HL-60/S4 treated with retinoic acid at 250 ng/mL for 4 days and 3 days (cell line): ENCODE data around the gene FLT4.

Experiments used
- in situ Hi-C: fragments of 300-500 bp; cut with MboI; formaldehyde crosslinking; loops from 2 replicates; pipeline ENCODE4 v1.7.0; 2022; ENCODE audit warnings: low sequenced_read_pairs

The FLT4 gene

DNA sequence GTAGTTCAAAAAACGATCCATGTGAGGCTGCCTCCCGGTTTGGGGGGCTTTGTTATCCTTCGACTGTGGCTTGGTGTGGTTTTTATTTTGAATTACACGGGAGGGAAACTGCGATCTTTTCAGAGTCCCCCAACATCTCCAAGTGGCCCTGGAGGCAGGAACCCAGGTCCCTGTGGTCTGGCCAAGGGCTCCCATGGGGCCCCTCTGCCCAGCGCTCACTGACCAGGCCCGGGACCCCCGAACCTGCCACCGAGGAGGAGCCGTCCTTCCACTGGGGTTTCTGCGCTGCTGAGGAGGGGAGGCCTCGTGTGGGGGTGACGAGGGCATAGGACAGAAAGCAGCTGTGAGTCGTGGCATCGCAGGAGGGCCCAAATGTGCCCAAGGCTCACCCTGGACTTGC lies 40.0 kb downstream of the FLT4 start:
- in situ Hi-C loops = no loop called here

DNA sequence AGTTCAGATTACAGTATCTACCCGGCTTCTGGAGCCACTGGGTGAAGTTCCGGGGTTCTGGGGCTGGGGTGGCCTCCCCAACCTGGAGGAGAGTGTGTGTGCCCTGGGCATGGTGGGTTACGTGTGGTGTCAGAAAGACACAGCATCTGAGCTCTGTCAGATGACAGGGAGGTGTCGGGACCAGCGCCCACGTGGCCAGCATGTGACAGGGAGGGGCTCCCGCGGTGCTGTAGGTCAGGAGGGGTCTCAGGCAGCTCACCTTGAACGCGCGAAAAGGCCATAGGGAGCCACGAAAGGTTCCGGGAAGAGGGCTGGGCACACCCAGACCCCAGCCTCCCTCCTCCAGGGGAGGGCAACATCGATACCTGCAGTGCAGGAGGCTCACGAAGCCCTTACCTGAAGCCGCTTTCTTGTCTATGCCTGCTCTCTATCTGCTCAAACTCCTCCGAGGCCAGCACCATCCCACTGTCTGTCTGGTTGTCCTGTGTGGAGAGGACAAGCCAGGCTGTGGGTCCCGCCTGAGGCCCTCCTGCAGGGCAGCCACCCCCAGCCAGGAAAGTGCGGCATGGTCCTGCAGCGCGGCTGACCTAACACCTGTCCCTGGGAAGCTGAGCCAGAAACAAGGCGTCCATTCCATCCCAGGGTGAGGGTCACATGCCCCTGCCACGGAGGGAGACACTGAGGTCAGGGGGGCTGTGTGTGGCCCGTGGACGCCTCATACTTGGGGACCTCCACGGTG lies 40.7 kb downstream of the FLT4 start:
- in situ Hi-C loops = no loop called here

DNA sequence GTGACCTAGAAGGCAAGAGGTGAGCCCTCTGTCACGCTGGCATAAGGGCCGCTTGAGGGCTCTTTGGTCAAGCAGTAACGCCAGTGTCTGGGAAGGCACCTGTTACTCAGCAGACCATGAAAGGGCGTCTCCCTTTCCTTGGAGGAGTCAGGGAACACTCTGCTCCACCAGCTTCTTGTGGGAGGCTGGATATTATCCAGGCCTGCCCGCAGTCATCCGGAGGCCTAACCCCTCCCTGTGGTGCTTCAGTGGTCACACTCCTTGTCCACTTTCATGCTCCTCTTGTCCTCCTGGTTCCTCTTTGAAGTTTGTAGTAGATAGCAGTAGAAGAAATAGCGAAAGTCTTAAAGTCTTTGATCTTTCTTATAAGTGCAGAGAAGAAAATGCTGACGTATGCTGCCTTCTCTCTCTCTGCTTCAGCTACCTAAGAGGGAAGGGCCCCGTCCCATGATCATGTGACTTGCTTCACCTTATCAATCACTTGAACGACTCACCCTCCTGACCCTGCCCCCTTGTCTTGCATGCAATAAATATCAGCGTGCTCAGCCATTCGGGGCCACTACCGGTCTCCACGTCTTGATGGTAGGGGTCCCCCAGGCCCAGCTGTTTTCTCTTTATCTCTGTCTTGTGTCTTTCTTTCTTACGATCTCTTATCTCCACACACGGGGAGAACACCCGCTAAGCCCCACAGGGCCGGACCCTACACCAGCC lies 41.4 kb downstream of the FLT4 start:
- in situ Hi-C loops = no loop called here

DNA sequence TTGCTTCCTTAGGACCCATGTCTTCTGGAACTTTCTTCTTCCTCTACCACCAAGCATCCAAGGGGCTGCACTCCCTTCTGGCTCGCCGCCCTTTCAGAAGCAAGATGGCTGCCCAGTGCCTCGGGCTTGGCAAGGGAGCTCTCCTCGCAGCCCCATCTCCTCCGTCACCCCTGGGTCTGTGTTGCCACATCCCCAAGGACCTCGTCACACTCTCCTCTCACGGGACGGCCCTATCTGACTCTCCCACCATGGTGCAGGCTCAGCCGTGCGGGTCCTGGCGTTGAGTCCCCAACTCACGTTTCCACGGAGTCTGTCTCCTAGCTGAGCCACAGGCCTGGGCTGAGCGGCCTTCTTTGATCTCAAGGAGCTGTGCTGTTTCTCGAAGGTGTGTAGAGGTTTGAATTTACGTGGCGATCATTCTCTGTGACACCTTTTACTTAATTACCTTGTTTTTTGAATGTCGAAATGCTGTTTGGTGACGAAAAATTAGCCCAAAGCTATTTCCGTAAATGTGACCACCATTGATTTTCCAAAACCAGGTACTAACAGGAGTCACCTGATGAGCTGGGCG lies 43.1 kb downstream of the FLT4 start:
- in situ Hi-C loops = no loop called here

DNA sequence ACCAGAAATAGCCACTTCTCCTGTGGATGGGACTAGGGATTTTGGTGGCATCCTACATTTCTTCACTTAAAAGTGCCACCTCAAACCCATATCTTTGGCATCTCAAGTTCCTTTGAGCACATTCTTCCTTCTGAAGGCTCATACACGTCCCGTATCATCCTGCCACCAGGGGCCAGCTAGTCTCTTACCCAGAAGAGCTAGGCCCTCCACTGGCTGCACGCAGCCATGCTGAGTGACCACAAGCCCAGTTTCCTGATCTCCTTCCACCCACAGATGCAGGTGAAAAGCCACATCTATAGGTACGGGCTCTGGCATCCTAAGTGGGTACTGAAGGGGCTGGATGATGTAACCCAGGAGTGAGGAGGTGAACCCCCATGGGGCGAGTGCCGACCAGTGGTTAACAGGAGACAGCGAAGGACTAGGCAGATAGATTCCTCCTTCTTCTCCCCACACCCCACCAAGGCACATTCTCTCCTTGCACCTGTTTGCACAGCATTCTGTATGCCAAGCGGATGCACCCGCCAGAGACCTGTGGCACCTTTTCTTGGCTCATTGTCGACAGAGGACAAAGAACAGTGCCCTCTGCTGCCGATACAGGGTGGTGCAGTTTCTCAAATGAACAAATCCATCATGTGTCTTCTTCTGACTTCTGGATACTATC lies 43.7 kb downstream of the FLT4 start:
- in situ Hi-C loops = no loop called here

DNA sequence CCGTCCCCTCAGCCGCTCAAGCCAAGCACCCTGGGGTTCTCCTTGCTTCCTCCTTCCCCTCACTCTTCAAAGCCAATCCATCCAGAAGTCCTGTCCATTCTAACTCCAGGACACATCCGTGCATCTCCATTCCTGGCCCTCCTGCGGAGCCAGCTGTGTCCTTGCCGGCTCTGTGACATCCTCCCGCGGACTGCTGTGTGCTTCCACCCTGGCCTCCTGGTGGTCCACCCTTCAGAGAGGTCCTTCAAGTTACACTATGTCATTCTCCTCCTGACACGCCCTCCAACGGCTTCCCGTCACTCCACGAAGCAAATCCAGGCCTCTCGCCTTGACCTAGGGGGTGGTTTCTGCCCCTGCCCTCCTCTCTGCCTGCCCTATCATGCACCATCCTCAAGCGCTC lies 45.1 kb downstream of the FLT4 start:
- in situ Hi-C loops = no loop called here

GRCh38 chr5:180603076-180603594 lies 46.3 kb downstream of the FLT4 start:
- in situ Hi-C loops = no loop called here

GRCh38 chr5:180602481-180603075 lies 46.8 kb downstream of the FLT4 start:
- in situ Hi-C loops = no loop called here

- in situ Hi-C loops = no loop called here
Observed at GRCh38 chr5:180601591-180602480, 47.6 kb downstream of the FLT4 start.

DNA sequence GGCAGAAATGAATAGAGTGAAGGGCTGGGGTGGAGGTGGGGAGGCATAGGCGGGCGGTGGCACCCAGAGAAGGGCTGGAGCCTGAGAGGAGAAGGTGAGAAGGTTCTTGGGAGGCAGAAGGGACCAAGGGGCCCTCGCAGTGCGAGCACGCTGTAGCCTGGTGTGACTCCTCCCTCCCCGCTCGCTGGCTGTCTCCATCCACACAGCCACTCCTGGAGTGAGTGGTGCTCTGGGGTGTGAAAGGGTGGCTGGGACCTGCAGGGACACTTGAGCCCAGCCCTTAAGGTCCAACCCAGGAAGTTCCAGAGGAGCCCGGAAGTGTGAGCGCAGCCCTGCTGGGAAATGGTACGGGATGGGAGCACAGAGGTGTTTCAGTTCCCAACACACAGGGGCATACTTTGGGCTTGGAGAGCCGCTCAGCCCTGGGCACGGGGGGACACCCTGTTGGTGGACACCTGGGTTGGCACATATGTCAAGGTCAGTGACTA lies 48.8 kb downstream of the FLT4 start:
- in situ Hi-C loops = no loop called here

DNA sequence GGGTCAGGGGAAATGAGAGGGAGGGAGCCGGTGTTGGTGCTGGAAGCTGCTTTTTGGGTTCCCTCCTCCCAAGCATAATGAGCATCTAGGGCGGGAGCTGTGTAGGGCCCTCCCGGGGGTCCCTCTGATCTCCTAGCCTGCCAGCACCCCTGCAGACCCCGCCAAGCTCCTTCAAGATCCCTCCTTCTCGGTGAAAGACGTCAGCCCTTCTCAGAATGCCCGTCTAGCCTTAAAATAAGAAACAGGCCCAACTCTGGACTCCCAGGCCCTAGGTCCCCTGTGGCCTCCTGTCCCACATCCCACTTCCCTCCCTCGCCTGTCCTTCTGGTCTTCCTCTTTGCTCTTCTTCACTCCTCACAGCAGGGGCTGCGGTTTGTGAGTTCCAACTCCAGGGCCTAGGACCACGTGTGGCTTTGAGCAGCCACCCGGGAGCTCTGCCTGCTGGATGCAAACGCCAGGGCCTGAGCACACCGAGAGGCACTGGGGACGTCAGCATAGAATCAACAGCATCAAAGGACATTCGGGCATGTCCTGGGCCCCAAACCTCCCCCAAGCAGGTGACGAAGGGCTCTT lies 49.3 kb downstream of the FLT4 start:
- in situ Hi-C loops = no loop called here

DNA sequence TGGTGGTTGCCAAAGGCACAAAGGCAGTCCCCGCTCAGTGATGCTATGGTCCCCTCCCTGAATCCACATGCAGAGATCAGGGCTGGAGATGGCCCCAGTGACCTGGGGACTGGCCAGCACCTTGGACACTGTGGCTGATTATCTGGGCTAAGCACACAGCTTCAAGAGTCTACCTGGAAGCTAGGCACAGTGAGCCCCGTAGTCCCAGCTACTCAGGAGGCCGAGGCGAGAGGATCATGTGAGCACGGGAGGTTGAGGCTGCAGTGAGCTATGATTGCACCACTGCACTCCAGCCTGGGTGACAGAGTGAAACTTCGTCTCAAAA lies 49.8 kb downstream of the FLT4 start:
- in situ Hi-C loops = no loop called here

- in situ Hi-C loops = no loop called here
Observed at GRCh38 chr5:180598797-180599589, 50.4 kb downstream of the FLT4 start.

- in situ Hi-C loops = no loop called here
Observed at GRCh38 chr5:180598316-180598701, 51.1 kb downstream of the FLT4 start.

DNA sequence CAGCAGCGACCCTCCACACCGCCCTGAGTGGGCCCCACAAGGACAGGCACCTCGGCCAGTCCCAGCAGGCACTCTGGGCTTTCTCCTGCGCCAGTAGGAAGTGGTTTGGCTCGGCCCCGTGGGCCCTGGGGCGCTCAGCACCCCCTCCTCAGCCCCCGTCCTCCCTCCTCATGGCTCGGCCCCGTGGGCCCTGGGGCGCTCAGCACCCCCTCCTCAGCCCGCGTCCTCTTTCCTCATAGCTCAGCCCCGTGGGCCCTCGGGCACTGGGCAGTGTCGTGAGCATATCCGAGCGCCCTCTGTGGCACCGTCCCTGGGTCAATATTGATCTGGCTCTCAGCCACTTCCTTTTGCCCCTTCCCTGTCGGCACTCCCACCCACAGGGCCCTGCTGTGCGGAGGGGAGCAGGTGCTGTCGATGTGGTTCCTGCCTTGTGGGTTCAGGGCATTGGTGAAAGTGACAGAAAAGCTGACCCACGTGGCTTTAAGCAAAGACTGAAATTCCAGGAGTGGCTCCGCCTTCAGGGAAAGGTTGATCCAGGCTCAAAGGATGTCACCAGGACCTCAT lies 52.6 kb downstream of the FLT4 start:
- in situ Hi-C loops = no loop called here

DNA sequence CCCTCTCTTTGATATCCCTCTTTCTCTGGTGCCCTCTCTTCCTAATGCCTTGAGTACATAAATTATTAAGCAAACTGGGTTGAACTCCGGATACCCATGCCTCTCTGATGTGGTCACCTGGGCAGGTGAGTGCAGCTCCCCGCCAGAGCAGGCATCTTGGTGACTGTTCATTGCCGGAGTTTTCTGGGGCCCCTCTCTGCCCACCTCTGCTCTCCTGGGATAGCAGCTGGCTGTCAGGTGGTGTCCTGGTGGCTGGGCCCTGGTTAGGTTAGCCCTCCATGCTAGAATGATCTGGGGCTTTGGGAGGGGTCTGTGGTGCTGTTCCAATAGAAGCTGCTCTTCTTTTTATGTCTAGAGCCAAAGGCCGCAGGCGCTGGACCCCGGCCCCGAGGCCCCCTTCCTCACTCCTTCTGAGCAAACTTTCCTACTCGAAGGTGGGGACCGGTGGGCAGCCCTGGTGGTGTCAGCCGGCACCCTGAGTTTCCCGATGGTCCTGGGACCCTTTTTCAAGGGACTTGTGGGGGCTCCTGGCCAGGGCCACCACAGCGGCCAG lies 53.2 kb downstream of the FLT4 start:
- in situ Hi-C loops = no loop called here

DNA sequence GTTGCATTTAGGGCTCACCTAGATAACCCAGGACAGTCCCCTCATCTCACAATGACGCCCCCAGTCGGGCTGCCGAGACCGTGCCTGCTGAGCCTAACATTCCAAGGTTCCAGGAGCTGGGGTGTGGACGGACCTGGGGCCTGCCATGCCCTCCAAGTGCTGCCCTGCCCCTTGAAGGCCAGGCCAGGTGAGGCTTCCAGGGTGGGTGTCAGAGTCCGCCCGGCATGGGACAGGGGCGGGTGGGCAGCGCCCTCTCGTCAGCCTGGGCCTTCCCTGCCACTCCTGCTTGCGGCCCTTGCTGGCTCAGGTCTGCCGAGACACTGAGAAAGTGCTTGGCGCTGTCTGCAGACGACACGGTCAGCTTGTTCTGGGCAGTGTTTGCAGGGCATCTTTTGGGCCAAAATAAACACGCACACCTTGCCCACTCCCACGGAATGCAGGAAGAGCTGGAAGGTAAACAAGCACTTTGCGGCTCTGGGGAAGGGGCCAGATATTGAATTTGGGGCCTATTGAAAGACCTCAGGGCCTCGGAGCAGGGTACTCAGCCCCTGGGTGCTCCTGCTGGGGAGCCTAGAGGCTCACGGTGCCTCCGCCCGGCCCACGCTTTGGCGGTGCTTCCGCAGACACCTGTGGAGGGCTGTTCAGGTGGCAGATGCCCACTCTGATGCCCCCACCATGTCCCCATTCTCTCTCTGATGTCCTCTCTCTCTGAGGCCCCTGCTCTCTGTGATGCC lies 53.9 kb downstream of the FLT4 start:
- in situ Hi-C loops = no loop called here

GRCh38 chr5:180595046-180595379 lies 54.4 kb downstream of the FLT4 start:
- in situ Hi-C loops = no loop called here
